Retinal pigment epithelial cell (primary cell): ENCODE data around the gene KCNJ6.

ENCODE experiments used
- DNase-seq: peaks from one replicate; pipeline ENCODE4 v3.0.0-alpha.2; 2010; ENCODE audit warnings: low read depth
- H3K4me3 ChIP-seq: 2 replicates; pipeline ENCODE4 v1.5.1; 2011; ENCODE audit warnings: mild to moderate bottlenecking, low read length, control low read depth, moderate library complexity
- TF ChIP-seq, protein P1 (sequence below): conservative IDR thresholded peaks from 2 replicates; pipeline ENCODE4 v1.5.1; 2011; ENCODE audit warnings: low read depth, low read length, control low read depth, inconsistent platforms

KCNJ6 gene

DNA sequence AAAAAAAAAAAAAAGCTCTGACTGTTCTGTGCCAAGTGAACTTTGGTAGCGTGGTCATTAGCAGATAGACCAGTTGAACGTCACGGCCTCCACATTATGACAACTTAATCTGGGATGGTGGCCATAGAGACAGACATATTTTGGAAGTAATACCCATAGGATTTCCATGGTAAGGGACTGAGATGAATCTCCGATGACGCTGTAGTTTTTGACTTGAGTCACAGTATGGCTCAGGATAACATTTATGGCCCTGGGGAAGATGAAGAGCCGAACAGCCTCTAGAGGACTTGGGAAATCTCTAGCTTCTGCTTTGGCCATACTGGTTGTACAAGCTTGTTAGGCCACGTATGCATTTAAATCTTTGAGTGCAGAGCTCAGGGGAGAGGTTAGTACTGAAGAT is 214.0 kb downstream of the KCNJ6 start:
- H3K4me3 ChIP-seq: no peak overlapping the region
- TF ChIP-seq, protein P1, sequence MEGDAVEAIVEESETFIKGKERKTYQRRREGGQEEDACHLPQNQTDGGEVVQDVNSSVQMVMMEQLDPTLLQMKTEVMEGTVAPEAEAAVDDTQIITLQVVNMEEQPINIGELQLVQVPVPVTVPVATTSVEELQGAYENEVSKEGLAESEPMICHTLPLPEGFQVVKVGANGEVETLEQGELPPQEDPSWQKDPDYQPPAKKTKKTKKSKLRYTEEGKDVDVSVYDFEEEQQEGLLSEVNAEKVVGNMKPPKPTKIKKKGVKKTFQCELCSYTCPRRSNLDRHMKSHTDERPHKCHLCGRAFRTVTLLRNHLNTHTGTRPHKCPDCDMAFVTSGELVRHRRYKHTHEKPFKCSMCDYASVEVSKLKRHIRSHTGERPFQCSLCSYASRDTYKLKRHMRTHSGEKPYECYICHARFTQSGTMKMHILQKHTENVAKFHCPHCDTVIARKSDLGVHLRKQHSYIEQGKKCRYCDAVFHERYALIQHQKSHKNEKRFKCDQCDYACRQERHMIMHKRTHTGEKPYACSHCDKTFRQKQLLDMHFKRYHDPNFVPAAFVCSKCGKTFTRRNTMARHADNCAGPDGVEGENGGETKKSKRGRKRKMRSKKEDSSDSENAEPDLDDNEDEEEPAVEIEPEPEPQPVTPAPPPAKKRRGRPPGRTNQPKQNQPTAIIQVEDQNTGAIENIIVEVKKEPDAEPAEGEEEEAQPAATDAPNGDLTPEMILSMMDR: no peak
- no peak for DNase-seq

DNA sequence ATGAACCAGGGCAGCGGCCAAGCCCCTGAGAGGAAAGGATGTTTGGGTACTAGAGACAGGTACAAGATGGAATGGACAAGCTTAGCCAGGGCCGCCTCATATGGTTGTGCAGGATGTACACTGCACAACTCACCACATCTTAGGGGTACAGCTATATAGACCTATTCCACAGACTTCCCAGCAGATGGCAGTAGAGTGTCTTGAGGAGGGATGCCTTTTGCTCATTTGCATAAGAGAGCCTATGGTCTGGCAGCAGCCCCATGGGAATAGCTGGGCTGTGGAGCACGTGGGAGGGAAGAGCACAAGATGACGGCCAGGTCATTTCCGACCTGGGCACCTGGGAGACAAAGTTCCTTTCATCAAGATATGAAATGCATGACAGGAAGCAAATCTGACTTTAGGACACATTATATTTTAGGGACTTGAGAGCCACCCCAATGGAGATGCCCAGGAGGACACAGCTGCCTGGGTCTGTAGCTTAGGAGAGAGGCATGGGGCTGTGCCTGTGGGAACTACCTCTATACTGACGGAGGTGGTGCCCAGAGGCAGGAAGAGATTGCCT is 215.5 kb downstream of the KCNJ6 start:
- TF ChIP-seq, protein P1: peak; percentile 84
- DNase-seq: peak; percentile 42
- H3K4me3 ChIP-seq: no peak overlapping the region

DNA sequence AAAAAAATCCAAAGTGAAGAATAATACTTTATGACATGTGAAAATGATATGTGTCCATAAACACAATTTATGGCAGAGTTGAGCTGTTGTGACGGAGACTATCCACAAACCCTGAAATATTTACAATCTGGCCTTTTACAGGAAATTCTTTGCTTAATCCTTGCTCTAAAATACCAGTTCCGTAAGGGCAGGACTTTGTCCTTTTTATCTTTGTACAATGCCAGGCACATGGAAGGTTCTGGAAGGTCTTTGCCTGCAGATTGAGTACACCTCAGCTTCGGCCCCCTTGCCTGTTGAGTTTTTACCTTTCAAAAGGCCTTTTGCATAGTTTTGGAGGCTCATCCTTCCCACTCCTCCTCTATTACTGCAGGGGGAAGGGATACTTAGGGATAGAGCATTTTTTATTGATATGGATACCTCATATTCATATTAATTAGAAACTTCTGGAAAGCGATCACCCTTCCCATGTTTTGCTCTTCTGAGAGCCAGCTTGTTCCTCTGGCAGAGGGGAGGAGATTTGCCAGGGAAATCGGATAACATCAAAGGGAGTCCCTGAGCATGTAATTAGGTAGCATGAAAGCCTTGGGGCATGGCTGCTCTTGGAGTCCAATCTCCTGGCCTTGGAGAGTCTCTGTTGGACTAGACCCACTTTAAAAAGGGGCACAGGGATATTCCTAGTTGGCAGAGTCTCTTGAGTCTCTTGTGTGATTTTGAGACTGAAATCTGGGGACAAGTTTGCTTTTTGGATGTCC is 217.1 kb downstream of the KCNJ6 start:
- DNase-seq: no peak
- no peak overlapping the region for H3K4me3 ChIP-seq
- TF ChIP-seq, protein P1: no peak

DNA sequence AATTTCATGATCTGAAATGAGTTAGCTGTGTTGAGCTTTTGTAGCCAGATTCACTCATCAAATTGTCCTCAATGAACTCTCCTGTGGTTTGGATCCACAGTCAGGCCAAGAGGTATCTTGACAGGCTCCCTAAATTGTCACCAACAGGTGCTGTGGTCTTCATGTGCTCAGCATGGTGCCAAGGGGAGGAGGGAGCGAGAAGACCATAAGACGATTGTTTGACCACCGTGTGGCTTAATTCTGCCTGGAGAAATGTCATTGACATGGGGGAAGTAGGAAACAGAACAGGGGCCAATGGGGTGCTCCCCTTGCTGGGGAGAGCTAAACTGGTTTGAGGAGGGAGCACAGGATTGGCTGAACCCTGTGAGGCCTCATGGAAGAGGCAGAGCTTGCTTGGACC is 219.3 kb downstream of the KCNJ6 start:
- no peak for DNase-seq
- TF ChIP-seq, protein P1: no peak
- H3K4me3 ChIP-seq: no peak overlapping the region

DNA sequence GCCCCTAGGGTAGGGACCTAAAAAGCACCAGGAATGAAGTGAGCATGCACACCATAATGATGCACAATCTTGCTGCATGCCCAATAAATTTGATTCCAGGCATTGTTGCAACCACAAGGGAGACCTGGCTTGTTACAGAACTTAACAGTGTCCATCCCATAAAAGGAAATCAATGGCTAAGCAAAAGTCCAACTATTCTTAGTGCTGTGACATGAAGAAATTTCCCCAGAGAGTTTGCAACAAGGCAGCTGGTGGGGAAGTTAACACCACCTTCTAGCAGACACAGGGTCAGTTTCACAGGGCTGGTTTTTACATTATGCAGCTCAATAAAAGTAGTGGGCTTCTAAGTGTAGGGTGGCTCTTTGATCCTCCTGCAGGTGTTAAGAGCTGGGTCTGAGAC is 221.1 kb downstream of the KCNJ6 start:
- TF ChIP-seq, protein P1: no peak
- DNase-seq: no peak
- no peak overlapping the region for H3K4me3 ChIP-seq

DNA sequence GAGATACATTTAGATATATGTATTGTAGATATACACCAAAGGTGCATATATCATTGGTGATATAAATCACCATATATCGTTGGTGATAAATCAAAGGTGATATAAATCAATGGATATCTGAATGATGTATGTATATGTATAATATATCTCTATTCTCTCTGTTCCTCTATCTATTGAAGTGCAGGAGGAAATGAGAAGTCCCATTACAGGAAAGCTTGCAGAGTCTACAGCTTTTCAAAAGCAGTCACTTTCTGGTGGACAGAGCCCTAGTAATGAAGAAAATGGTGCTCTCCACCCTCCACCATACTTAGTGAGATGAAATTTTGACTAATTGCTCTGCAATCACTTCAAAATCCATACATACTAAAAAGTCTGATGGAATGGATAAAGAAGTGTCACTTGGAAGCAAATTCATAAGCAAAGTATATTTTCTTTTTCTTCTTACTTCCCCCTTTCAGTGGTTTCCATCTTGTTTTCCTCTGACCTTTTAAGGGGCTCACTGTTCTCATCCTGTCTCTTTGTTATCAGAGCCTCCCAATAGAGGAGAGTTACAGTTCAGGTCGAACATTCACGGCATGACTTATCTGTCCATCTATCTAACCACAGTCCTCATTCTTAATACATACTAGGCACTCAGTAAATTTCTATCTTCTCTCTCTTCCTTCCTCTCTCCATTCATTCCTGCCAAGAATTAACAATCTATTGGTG is 227.2 kb downstream of the KCNJ6 start:
- H3K4me3 ChIP-seq: no peak overlapping the region
- TF ChIP-seq, protein P1: no peak

More for the DNA sequence above, 227.2 kb downstream of the KCNJ6 start:
- no peak for DNase-seq
